NCI-H2029 (cell line): Measurements from ENCODE around the gene ST14.
"Not testable (repeated sequence)": the region's sequence is repeated elsewhere in the genome, so short reads cannot be mapped to it uniquely, and the experiment has no call there.

Experiments used
- DNase-seq: peaks from one replicate; lab custom pipeline; 2025; lab: John Stamatoyannopoulos, UW

ST14 gene

GRCh38 chr11:130189492-130190210, 30.1 kb downstream of the ST14 start:
- no peak for DNase-seq

- DNase-seq, result no peak
These were observed 30.8 kb downstream of the ST14 start for GRCh38 chr11:130190371-130190881.

GRCh38 chr11:130191896-130192295, 32.3 kb downstream of the ST14 start:
- DNase-seq, result no peak

- DNase-seq, result no peak
These were observed 33.3 kb downstream of the ST14 start for GRCh38 chr11:130192845-130193267.

- not testable (repeated sequence) for DNase-seq
These were observed 34.0 kb downstream of the ST14 start for GRCh38 chr11:130193551-130193950.

GRCh38 chr11:130194241-130195023, 34.9 kb downstream of the ST14 start:
- DNase-seq, result no peak

- no peak for DNase-seq
These were observed 37.9 kb downstream of the ST14 start for GRCh38 chr11:130197386-130198035.

- no peak for DNase-seq
These were observed 38.7 kb downstream of the ST14 start for GRCh38 chr11:130198292-130198691.

- no peak for DNase-seq
These were observed 39.4 kb downstream of the ST14 start for GRCh38 chr11:130198964-130199363.

- DNase-seq, result no peak
These were observed 40.2 kb downstream of the ST14 start for GRCh38 chr11:130199792-130200191.

GRCh38 chr11:130201026-130201425, 41.4 kb downstream of the ST14 start:
- DNase-seq, result no peak

GRCh38 chr11:130202009-130202817, 42.6 kb downstream of the ST14 start:
- DNase-seq, result no peak

GRCh38 chr11:130202818-130203689, 43.5 kb downstream of the ST14 start:
- no peak for DNase-seq

- no peak for DNase-seq
These were observed 44.5 kb downstream of the ST14 start for GRCh38 chr11:130203766-130204702.

- DNase-seq, result no peak
These were observed 45.1 kb downstream of the ST14 start for GRCh38 chr11:130204703-130205095.

GRCh38 chr11:130206141-130206540, 46.6 kb downstream of the ST14 start:
- no peak for DNase-seq

- DNase-seq, result no peak
These were observed 48.9 kb downstream of the ST14 start for GRCh38 chr11:130208241-130209127.

- no peak for DNase-seq
These were observed 49.7 kb downstream of the ST14 start for GRCh38 chr11:130209128-130209932.
